ENCODE results near the gene PDIA6. TPM values are rescaled to one million over a fixed set of nuclear protein-coding genes. Genes with fewer than 3 reads are reported as not detected.
A peak's percentile ranks its signal among the peaks of the same experiment; 100 is the strongest.

The PDIA6 gene, protein sequence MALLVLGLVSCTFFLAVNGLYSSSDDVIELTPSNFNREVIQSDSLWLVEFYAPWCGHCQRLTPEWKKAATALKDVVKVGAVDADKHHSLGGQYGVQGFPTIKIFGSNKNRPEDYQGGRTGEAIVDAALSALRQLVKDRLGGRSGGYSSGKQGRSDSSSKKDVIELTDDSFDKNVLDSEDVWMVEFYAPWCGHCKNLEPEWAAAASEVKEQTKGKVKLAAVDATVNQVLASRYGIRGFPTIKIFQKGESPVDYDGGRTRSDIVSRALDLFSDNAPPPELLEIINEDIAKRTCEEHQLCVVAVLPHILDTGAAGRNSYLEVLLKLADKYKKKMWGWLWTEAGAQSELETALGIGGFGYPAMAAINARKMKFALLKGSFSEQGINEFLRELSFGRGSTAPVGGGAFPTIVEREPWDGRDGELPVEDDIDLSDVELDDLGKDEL
- 342 TPM for polyA plus RNA-seq (2013, experiment 1 of 2; ENCODE audit: insufficient read length)
- 257 TPM for polyA plus RNA-seq (2013, experiment 2 of 2; ENCODE audit: insufficient read length)

DNA sequence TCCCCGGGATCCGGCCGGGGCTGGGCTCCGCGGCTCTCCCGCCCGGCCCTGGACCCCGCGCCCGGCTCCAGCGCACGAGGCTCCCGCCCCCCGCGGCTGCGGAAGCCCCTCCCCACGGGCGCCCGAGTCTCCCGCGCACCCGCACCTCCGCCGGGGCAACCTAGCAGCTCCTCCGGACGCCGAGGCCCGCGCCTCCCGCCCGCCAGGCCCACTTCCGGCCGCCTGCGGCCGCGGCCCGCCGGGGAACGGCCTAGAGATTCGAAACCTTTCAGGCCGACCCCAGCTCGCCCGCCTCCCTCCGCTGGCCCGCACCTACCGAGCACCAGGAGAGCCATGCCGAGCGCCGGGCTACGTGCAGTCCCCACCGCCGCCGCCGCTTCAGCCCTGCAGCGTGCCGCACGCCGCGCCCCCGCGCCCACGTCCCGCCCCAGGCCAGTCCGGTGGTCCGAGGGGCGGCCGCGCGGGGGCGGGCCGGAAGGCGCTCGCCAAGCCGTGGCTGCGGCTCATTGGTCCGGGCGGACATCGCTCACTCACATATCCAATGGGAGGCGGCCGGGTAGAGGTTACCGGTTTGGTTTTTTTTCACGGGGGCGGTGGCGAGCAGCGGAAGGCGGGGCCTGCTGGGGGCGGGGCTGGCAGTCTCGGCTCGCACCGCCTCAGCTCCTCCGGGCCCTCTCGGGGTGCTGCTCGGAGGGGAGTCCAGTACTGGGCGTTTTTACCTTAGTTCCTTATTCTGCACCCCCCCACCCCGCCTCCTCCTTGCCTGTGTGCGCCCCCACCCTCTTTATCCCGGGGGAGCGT lies at the start of gene PDIA6:
TSS of gene PDIA6 (minus strand) at position 424 of the 801 bp plus-strand sequence. CDS start at position 335, 89 bp downstream.
- peak; percentile 96 for DNase-seq

DNA sequence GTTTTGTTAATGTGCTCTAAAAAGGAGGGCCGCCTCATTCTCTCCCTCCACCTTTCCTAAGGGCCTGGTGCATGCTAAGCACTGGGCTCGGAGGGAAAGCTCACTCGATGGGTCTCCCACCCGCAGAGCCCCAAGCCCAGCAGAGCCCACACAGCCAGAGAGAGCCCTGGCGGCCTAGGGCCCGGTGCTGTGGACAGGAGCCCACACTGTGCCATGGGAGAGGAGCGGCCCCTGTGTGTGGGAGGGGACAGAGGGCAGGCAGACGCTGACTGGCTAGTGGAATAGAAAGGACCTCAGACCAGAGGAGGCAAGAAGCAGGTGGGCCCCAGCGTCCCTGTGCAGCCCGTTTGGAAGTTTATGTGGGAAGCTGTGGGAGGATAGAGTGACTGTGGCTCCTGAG lies 49.7 kb upstream of the PDIA6 start:
- no peak for DNase-seq

DNA sequence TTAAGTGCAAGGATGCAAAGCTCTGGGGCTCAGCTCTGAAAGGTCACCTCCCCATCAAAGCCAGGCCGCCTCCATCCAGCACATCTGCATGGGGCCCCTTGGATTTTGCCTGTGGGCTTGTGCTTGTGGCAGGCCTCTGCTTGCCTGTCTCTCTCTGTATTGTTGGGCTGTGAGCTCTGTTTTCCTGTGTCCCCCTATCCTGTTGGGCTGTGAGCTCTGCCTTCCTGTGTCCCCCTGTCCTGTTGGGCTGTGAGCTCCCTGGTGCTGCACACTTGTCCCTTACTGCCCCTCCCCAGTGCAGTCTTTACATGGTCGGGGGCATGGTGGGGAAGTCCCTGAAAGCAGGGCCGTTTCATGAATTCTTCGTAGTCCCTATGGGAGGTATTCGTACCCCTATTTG lies 49.2 kb upstream of the PDIA6 start:
- no peak for DNase-seq

DNA sequence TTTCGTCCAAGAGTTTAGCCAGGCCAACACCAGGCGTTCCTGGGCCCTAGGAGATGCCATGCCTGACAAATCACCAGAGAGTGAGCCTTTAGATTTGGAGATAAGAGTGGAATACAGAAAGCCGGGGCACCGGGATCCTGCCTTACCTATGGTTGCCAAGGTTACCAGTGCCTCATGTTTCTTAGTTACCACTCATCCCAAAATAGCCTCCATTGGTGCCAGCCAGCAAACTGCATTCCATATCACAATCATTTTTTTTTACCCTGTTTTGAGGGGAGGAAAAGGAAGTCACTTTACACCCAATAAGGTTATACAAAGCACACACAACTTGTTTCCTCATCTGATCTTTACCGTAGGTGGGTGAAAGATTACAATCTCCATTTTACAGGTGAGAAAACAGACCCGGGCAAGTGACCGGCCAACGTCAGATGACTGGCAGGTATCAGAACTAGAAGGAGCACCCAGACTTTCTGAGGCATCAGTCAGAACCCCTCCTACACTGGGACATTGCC lies 48.3 kb upstream of the PDIA6 start:
- no peak for DNase-seq

DNA sequence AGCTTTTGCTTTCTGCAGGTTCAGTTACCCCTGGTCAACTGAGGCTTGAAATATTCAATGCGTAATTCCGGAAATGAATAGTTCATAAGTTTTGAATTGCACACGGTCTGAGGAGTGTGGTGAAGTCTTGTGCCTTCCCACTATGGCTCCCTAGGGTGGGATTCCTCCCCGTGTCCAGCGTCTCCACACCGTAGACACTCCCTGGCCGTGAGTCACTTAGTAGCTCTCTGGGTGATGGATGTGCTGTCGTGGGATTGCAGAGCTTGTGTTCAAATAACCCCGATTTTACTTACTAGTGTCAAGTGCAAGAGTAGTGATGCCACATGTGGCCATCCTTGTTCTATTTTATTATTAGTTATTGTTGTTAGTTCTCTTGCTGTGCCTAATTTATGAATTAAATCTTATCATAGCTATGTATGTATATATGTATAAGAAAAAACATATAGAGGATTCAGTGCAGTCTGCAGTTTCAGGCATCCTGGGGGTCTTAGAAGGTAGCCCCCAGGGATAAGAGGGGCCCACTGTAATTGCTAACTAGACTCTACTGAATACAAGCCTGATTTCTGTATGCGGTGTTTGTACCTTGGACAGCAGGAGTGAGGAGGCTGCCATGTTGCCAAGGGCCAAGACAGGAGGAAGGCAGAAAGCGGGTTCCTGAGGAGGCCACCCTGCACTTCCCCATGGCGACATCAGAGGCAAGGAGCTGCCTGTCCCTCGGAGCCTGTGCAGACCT lies 47.7 kb upstream of the PDIA6 start:
- DNase-seq: no peak

DNA sequence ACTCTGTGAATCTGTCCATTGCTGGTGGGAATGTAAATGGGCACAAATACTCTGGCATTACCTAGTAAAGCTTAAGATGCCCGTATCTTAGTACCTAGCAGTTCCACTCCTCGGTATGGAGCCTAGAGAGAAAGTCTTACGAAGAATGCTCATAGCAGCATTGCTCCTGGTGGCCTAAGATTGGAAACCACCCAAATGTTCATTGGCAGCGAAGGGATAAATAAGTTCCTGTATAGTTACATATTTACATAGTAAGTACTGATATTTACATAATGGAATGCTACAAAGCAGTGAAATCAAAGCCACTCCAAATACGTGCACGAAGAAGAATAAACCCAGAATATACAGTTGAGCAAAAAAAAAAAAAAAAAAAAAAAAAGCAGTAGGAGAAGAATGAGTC lies 46.7 kb upstream of the PDIA6 start:
- DNase-seq: no peak

DNA sequence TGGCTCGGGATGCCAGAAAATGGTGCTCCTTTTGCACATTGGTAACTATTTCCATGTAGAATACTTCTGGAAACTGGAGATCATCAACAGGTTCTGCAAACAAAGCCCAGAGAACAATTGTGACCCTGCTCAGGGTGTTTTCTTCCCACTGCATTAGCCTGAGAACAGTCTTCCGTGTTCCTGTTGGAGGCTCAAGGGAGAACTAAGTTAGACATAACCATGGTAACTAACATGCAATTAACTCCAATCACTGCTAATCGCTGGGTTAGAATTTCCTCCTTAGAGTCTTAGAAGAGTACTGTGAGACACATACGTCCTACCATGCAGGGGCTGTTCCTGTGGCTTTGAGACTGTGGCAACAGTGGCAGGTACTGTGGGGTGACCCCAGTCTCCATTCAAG lies 36.0 kb upstream of the PDIA6 start:
- no peak for DNase-seq

DNA sequence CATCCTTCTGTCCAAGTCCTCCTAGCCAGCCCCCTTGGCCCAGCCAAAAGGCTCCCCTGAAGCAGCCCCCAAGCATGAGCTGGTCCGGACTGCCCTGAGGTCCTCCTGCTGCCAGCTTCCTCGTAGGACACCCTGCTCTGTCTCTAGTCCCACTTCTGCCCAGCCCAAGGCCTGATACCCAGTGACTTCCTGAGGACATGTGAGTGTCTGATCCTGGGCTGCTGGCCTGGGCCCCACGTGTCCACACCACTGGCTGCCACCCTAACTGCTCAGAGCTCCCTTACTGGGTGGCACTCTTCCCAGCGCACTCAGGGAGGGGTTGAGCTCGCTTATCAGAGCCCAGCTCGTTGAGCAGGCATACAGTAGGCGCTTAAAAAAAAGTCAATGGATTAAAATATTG lies 34.4 kb upstream of the PDIA6 start:
- no peak for DNase-seq

DNA sequence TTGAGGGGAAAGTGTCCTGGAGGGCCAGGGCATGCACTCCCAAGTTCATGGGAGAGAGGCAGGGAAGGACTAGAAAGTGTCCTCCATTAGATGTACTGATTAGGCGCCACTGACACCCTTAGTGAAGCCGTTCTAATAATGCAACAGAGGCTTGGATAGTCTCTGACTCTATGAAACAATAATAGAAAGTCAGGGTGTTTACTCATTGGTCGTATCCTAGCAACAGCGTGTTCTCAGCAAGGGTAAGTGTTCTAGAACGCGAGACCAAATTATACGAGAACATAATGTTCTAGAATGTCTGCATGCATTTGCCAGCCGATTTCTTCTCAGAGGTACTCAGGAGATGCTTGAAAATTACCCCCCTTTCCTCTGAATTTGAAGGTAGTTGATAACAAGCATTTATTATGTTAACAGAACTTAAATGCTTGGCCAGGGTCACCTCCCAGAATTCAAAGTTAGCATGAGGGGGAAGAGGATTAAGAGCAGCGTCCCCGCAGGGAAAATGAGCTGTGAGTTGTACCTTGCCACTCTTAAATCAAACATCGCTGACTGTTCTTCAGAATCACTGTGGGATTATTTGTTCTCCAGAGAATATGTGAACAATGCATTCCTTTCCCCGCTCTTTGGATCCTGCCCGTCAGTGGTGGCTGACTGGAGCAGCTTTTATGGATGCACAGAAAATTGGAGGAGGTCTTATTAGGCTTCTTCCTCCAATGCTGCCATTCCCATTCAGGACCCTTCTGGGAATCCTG lies 33.7 kb upstream of the PDIA6 start:
- DNase-seq: no peak

DNA sequence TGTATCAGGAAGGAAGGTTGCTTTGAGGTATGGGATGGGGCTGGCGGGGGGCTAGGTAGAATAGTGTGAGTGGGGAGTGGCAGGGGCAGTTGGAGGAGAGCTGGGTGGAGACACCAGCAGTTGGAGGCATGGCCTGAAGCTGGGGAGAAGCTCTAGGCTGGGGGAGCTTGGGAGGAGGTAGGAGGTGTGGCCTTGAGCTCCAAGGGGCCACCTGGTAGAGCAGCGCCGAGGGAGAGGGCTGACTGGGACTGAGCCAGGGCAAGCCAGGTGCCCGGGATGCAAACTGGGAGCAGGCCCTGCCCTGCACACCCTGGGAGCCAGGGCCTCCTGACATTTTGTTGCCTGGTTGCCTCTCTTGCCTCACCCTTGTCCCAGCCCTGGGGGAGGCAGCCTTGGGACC lies 33.1 kb upstream of the PDIA6 start:
- DNase-seq: no peak

DNA sequence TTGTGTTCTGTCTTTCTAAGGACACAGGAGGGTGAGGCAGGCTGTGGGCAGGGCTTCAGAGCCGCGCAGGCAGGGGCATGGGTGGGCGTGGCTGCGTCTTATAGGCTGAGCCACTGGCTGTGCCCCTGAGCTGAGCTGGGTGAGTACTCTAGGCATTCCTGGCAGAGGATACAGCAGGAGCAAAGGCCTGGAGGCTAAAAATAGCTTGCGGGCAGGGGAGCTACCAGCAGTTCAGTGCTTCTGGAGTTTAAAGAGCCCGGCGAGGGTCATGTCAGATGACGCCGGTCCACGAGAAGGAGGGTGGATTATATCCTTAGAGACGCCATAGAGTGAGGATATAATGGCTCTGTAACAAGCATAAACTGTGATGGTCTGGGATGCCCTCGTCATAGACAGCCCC lies 31.5 kb upstream of the PDIA6 start:
- peak; percentile 63 for DNase-seq

DNA sequence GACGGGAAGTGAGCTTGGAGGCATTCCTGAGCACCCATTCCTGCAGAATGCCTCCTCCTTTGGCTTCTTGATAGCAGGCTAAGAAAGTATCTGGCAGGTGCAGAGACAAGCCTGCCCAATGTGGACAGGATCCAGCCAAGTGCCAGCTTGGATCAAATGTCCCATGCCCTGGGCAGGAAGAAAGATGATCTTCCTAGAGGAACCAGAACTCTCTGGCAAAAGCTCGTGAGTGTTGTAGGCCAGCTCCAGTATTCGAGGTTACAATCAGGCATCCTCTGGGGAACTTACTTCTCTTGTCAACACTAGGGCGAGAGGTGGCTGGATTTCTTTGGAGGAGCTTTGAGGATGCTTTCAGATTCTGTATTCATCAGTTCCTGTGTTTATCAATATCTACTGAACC lies 29.9 kb upstream of the PDIA6 start:
- no peak for DNase-seq

DNA sequence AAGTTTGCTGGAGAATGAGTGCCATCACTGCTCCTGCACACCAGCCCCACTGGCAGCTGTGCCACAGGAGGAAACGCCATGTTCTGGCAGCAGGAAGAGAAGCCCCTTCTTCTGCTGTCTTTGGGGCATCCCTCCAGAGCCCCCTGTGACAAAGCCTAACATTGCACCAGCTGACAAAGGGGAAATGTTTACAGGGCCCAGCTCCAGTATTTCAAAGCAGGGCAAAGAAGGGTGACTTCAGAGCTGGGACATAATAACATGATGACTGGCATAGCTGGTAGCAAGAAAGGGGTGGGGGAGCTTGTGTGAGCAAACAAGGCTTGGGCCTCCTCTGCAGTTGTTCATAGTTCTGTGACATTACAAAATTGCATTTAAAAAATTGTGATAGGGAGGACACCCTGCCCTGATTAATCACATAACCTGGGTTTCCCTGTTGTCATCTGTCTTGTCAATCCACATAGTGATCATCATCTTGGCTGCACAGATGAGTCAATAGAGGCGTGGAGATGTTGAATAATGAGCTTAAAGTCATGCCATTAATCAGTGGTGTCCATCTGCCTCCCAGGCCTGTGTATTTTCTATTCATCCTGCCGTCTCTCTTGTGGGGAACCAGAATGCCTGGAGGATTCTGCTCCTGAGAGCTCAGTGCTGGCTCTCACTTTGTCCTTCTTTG lies 29.1 kb upstream of the PDIA6 start:
- no peak for DNase-seq

DNA sequence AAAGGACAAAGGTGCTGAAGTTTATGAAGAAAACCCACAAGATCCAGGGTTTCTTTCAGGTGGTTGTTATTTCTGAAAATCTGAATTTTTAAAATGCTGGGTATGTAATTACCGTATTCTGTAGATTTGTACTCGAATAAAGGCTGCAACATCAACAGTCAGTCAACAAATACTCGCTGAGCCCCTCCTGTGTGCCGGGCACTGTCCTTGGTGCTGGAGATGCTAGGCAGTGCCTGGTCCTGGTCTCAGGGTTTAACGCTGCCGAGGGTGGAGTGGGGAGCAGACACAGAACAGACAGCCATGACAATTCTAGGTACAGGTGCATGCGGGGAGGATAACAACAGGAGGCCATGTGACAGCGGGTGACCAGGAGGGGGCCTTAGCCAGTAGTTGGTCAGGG lies 27.2 kb upstream of the PDIA6 start:
- DNase-seq: peak; percentile 30

DNA sequence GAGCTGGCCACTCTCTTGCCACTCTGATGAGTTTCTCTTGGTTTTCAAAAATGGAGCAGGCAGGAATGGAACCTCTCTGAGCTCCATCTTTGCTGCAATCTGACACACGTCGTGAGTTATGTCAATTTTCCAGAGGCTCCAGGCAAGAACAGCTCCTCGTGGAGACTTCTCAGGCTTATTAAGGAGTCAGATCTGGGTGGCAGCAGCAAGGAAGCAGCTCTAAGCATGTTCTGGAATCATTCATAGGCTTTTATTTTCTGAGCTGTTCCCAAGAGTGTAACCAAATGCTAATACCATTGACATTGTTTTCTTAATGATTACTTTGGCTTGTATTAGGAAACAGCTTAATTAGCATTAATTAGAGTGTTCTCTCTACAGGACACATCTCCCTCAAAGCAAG lies 26.1 kb upstream of the PDIA6 start:
- DNase-seq: no peak

DNA sequence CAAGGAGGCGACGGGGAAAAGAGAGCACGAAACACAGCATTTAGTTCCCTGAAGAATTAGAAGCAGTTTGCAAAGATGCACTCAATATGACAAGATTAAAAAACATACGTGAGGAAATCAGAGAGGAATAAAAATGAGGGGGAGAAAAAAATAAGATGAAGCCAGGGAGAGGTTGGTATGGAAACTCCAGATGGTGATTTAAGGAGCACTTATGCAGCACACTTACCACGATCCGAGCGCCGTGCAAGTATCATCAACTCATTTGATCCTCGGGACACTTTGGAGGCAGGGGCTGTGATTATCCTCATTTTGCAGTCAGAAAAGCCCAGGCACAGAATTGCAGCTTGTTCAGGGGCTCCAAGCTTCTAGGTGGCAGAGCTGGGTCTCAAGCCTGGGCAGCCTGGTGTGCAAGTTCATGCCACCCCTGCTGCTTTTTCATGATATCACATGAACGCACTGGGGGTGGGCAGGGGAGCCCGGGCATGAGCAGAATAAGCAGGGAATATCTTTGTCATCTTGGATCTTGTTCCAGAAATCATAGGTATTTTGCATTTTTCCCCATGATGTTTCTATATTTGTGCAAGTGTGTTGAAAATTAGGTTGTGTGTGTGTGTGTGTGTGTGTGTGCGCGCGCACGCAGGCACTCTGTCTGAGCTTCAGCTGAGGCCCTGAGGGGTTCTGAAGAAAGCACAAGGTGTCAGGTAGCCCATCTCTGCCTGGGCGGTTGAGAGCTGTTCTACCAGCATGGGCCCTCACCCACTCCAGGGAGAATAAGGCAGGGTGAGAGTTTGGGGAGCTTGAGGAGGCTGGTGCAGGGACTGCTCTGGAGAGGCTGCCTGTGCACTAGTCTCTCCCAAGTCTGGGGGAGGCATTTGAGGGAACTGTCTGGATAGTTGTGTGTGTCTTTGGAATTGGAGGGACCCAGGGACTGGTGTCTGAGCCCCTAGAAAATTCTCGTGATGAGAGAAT lies 25.0 kb upstream of the PDIA6 start:
- DNase-seq: no peak

DNA sequence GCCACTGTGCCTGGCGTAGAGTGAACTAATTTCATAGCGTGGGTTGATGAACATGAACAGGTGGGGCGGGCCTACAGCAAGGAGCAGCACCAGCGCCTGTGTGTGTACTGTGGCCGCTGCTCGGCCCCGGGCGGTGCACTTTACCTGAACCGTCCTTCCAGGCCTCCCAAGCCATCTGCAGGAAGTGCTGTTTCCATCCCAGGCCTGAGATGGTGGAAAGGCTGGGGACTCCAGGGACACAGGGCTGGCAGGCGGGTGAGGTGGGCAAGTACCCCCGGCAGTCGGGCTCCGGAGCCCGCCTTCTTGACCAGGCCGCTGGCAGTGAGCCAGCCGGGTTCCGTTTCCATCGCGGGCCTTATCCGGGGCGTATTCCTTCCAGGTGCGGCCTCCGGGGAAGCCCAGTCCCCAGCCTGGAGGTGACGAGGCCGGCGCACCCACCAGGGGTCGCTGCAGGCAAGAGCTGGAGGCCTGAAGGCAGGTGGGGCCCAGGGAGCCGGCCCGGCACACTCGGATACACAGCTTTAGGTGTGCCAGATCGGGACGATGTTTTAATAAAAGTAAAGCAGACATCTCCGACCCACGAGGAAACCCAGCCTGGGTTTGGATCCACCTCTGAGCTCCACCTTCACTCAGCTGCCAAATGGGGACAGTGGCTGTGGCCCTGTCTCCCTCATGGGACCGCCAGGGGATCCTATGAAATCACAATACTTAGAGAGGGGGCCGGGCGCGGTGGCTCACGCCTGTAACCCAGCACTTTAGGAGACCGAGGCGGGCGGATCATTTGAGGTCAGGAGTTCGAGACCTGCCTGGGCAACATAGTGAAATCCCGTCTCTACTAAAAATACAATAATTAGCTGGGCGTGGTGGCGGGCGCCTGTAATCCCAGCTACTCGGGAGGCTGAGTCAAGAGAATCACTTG lies 22.7 kb upstream of the PDIA6 start:
- peak; percentile 30 for DNase-seq

DNA sequence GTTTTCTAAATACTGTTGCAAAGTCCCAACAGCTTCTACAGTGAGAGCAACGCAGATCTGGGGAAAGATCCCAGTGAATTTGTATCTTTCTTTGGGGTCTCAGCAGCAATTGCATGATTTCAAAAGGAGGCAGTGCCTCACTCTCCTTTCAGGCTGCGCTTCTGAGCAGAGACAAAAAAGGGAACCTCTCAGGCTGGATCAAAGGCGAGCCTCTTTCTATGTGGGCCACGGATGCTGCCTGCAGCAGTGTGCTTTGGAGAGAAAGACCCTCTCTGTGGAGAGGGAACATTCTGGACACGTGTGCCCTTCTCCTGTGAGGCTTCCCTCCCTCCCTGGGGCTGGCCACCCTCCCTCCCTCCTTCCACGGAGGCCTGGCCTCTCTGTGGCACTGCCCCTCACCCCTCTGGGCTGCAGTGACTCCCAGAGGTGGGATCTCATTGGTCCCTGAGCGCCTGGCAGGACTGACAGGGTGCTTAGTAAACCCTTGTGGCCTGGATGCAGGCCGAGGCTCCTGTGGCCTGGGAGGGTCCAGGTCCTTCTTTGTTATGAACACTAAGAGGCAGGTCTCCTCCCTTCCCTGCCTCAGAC lies 21.6 kb upstream of the PDIA6 start:
- DNase-seq: no peak

DNA sequence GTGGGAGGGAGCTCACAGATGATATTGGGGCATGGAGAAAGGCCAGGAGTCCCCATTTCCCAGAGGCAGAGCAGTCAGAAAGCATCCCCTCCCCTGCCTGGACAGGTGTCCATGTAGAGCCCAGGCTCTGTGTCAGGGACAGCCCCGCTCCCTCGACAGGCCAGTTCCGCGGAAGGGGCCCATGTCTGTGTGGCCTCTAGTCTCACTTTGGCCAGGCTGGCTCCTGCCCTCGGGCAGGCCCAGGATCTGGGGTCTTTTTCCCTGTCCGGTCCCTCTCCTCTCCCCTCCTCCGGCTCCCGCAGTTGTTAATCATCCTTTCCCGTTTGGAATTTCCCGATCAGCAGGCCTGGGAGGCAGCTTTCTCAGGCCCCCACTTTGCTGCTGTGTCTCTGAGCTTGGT lies 20.4 kb upstream of the PDIA6 start:
- DNase-seq: no peak
